WTC11 (cell line): ENCODE measurements around the gene ST8SIA3. TPM values are rescaled to one million over a fixed set of nuclear protein-coding genes. Genes with fewer than 3 reads are reported as not detected.

Source experiments
- ATAC-seq: fragments of 200-7000 bp; cut with Tn5 transposase; 2 replicates; pipeline ENCODE4 v1.10.0; 2021; ENCODE audit warnings: mild to moderate bottlenecking, moderate library complexity
- CTCF ChIA-PET: fragments of 300-600 bp; sonication (Branson Sonifier 250); formaldehyde crosslinking; loops from one replicate; lab custom pipeline; 2021; ENCODE audit warnings: antibody characterized with exemption; lab: Charles Lee
- POLR2A ChIA-PET: fragments of 350-600 bp; sonication (Branson Sonifier 250); formaldehyde crosslinking; loops from one replicate; lab custom pipeline; 2021; ENCODE audit warnings: antibody characterized with exemption; lab: Charles Lee
- DNase-seq: peaks from one replicate; pipeline ENCODE4 v3.0.0; 2021; ENCODE audit warnings: low spot score
- H3K27ac Mint-ChIP-seq: 2 replicates; pipeline ENCODE4 v1.8.0; 2021; ENCODE audit warnings: mixed read lengths
- H3K27me3 Mint-ChIP-seq: 2 replicates; pipeline ENCODE4 v1.8.0; 2021; ENCODE audit warnings: low read depth, mild to moderate bottlenecking, moderate library complexity, mixed read lengths
- H3K36me3 Mint-ChIP-seq: 2 replicates; pipeline ENCODE4 v1.8.0; 2021; ENCODE audit warnings: mixed read lengths
- H3K4me1 Mint-ChIP-seq: 2 replicates; pipeline ENCODE4 v1.8.0; 2022; ENCODE audit warnings: mixed read lengths
- H3K4me3 Mint-ChIP-seq: 2 replicates; pipeline ENCODE4 v1.8.0; 2021; ENCODE audit warnings: mild to moderate bottlenecking, moderate library complexity, mixed read lengths
- H3K9me3 Mint-ChIP-seq: 2 replicates; pipeline ENCODE4 v1.8.0; 2021; ENCODE audit warnings: mixed read lengths
- ELF4 ChIP-seq: sonication (generic); formaldehyde crosslinking; IDR thresholded peaks from 2 replicates; pipeline ENCODE4 v1.8.1; 2022; ENCODE audit warnings: low read depth, mild to moderate bottlenecking, moderate library complexity, missing genetic modification reagents
- FOXP1 ChIP-seq: sonication (generic); formaldehyde crosslinking; IDR thresholded peaks from 2 replicates; pipeline ENCODE4 v1.8.0; 2022; ENCODE audit warnings: missing genetic modification reagents, mild to moderate bottlenecking, moderate library complexity, borderline replicate concordance
- NR2C2 ChIP-seq: sonication (generic); formaldehyde crosslinking; IDR thresholded peaks from 2 replicates; pipeline ENCODE4 v1.8.0; 2022; ENCODE audit warnings: mild to moderate bottlenecking, missing genetic modification reagents
- TCF7 ChIP-seq: sonication (generic); formaldehyde crosslinking; IDR thresholded peaks from 2 replicates; pipeline ENCODE4 v1.8.0; 2022; ENCODE audit warnings: mild to moderate bottlenecking, low read depth, missing genetic modification reagents, moderate library complexity
- TP53 ChIP-seq: sonication (generic); formaldehyde crosslinking; IDR thresholded peaks from 2 replicates; pipeline ENCODE4 v1.8.1; 2023; ENCODE audit warnings: mild to moderate bottlenecking, missing genetic modification reagents
- ZBTB21 ChIP-seq: sonication (generic); formaldehyde crosslinking; IDR thresholded peaks from 2 replicates; pipeline ENCODE4 v1.8.1; 2023; ENCODE audit warnings: mild to moderate bottlenecking, missing genetic modification reagents, borderline replicate concordance
- ZNF121 ChIP-seq: sonication (generic); formaldehyde crosslinking; IDR thresholded peaks from 2 replicates; pipeline ENCODE4 v1.8.0; 2023; ENCODE audit warnings: missing genetic modification reagents
- ZNF263 ChIP-seq: sonication (generic); formaldehyde crosslinking; IDR thresholded peaks from 2 replicates; pipeline ENCODE4 v1.8.1; 2022; ENCODE audit warnings: low read depth, mild to moderate bottlenecking, moderate library complexity, missing genetic modification reagents
- total RNA-seq: library from RNA; stranded (reverse); gene quantifications from 3 replicates; pipeline ENCODE4 v1.2.3, GENCODE V29; 2021
- TF ChIP-seq, protein P1 (sequence below): fragments of 250-450 bp; sonication (Bioruptor Pico); IDR thresholded peaks from 2 replicates; pipeline ENCODE4 v1.9.0; 2021; ENCODE audit warnings: mild to moderate bottlenecking
- TF ChIP-seq, protein P2 (sequence below): fragments of 250-450 bp; sonication (Bioruptor Pico); IDR thresholded peaks from 2 replicates; pipeline ENCODE4 v1.9.0; 2021; ENCODE audit warnings: mild to moderate bottlenecking
- TF ChIP-seq, protein P3 (sequence below): sonication (generic); formaldehyde crosslinking; IDR thresholded peaks from 2 replicates; pipeline ENCODE4 v1.8.1; 2022; ENCODE audit warnings: missing genetic modification reagents, borderline replicate concordance
- TF ChIP-seq, protein P4 (sequence below): sonication (generic); formaldehyde crosslinking; conservative IDR thresholded peaks from 2 replicates; pipeline ENCODE4 v1.8.1; 2023; ENCODE audit warnings: mild to moderate bottlenecking, low read depth, missing genetic modification reagents, moderate library complexity
- TF ChIP-seq, protein P5 (sequence below): sonication (generic); formaldehyde crosslinking; IDR thresholded peaks from 2 replicates; pipeline ENCODE4 v1.8.1; 2023; ENCODE audit warnings: mild to moderate bottlenecking, missing genetic modification reagents
- TF ChIP-seq, protein P6 (sequence below): fragments of 250-450 bp; sonication (Bioruptor Pico); conservative IDR thresholded peaks from 2 replicates; pipeline ENCODE4 v1.9.0; 2021; ENCODE audit warnings: mild to moderate bottlenecking
- TF ChIP-seq, protein P7 (sequence below): fragments of 200-600 bp; IDR thresholded peaks from 2 replicates; pipeline ENCODE4 v1.8.0; 2022; ENCODE audit warnings: antibody characterized with exemption
- TF ChIP-seq, protein P8 (sequence below): sonication (generic); formaldehyde crosslinking; IDR thresholded peaks from 2 replicates; pipeline ENCODE4 v1.8.0; 2022; ENCODE audit warnings: missing genetic modification reagents

ST8SIA3 gene
- total RNA-seq, 1 experiment from 2014 or later: 2.3 TPM

DNA sequence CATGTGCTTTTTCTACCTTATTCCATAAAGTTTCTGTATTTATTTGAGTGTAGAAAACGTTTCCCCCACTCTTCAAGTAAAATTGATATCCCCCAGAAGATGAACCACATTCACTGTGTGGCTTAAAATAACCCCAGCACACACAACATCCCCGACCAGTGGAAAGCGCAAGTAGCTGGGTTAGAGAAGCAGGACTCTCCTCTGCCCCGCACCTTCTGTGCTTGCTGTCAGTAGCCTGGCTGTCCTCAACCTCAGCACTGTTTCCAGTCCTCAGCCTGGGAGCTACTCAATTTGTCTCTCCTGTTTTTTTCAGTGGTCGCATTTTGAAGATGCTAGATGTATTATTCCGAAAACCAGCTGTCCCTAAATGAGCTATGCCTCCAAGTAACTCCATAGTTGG lies 18.0 kb upstream of the ST8SIA3 start (continued):
- TF ChIP-seq, protein P1, sequence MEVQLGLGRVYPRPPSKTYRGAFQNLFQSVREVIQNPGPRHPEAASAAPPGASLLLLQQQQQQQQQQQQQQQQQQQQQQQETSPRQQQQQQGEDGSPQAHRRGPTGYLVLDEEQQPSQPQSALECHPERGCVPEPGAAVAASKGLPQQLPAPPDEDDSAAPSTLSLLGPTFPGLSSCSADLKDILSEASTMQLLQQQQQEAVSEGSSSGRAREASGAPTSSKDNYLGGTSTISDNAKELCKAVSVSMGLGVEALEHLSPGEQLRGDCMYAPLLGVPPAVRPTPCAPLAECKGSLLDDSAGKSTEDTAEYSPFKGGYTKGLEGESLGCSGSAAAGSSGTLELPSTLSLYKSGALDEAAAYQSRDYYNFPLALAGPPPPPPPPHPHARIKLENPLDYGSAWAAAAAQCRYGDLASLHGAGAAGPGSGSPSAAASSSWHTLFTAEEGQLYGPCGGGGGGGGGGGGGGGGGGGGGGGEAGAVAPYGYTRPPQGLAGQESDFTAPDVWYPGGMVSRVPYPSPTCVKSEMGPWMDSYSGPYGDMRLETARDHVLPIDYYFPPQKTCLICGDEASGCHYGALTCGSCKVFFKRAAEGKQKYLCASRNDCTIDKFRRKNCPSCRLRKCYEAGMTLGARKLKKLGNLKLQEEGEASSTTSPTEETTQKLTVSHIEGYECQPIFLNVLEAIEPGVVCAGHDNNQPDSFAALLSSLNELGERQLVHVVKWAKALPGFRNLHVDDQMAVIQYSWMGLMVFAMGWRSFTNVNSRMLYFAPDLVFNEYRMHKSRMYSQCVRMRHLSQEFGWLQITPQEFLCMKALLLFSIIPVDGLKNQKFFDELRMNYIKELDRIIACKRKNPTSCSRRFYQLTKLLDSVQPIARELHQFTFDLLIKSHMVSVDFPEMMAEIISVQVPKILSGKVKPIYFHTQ (CRISPR knock-in tag): no peak
- TF ChIP-seq ZNF263 (CRISPR knock-in tag) (no peak), ZNF121 (no peak), TCF7 (CRISPR knock-in tag) (no peak), NR2C2 (CRISPR knock-in tag) (no peak), TP53 (CRISPR knock-in tag) (no peak), ZBTB21 (CRISPR knock-in tag) (no peak)
- TF ChIP-seq, protein P2, sequence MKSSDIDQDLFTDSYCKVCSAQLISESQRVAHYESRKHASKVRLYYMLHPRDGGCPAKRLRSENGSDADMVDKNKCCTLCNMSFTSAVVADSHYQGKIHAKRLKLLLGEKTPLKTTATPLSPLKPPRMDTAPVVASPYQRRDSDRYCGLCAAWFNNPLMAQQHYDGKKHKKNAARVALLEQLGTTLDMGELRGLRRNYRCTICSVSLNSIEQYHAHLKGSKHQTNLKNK: no peak
- TF ChIP-seq, protein P3, sequence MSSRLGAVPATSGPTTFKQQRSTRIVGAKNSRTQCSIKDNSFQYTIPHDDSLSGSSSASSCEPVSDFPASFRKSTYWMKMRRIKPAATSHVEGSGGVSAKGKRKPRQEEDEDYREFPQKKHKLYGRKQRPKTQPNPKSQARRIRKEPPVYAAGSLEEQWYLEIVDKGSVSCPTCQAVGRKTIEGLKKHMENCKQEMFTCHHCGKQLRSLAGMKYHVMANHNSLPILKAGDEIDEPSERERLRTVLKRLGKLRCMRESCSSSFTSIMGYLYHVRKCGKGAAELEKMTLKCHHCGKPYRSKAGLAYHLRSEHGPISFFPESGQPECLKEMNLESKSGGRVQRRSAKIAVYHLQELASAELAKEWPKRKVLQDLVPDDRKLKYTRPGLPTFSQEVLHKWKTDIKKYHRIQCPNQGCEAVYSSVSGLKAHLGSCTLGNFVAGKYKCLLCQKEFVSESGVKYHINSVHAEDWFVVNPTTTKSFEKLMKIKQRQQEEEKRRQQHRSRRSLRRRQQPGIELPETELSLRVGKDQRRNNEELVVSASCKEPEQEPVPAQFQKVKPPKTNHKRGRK (CRISPR knock-in tag): no peak
- TF ChIP-seq, protein P4, sequence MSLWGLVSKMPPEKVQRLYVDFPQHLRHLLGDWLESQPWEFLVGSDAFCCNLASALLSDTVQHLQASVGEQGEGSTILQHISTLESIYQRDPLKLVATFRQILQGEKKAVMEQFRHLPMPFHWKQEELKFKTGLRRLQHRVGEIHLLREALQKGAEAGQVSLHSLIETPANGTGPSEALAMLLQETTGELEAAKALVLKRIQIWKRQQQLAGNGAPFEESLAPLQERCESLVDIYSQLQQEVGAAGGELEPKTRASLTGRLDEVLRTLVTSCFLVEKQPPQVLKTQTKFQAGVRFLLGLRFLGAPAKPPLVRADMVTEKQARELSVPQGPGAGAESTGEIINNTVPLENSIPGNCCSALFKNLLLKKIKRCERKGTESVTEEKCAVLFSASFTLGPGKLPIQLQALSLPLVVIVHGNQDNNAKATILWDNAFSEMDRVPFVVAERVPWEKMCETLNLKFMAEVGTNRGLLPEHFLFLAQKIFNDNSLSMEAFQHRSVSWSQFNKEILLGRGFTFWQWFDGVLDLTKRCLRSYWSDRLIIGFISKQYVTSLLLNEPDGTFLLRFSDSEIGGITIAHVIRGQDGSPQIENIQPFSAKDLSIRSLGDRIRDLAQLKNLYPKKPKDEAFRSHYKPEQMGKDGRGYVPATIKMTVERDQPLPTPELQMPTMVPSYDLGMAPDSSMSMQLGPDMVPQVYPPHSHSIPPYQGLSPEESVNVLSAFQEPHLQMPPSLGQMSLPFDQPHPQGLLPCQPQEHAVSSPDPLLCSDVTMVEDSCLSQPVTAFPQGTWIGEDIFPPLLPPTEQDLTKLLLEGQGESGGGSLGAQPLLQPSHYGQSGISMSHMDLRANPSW: no peak
- TF ChIP-seq, all 79 proteins: peak for 0

DNA sequence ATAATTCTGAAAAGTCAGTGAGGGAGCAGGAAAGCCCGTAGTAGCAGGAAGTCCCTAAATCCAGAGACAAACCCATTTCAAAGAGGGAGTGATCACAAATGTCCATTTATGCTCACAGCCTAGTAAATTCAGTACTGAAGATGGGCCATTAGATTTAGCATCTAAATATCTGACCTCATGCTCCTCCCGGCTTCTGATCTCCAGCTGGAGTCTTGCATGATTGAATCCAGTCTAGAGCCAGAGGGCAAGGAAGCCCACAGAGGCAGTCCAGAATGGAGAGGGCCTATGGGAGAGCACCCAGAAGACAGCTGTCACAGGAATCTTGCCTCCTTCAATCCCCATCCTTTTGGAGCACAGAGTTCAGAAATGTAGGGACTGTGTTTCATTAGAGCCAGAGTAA lies 16.0 kb upstream of the ST8SIA3 start:
- POLR2A ChIA-PET: no interaction called here
- Mint-ChIP-seq H3K36me3 (no peaks in the 10 kb centered on the region), H3K9me3 (no peaks in the 10 kb centered on the region), H3K4me3 (no peak overlapping the region), H3K4me1 (peaks cover 12% of the 10 kb centered on the region), H3K27me3 (no peaks in the 10 kb centered on the region; the same call in 1 of the 2 replicates), H3K27ac (no peak overlapping the region)
- ATAC-seq (no peak), DNase-seq (no peak)
- CTCF ChIA-PET: no interaction called here
- TF ChIP-seq, protein P5, sequence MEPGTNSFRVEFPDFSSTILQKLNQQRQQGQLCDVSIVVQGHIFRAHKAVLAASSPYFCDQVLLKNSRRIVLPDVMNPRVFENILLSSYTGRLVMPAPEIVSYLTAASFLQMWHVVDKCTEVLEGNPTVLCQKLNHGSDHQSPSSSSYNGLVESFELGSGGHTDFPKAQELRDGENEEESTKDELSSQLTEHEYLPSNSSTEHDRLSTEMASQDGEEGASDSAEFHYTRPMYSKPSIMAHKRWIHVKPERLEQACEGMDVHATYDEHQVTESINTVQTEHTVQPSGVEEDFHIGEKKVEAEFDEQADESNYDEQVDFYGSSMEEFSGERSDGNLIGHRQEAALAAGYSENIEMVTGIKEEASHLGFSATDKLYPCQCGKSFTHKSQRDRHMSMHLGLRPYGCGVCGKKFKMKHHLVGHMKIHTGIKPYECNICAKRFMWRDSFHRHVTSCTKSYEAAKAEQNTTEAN (CRISPR knock-in tag): no peak
- no peak for TF ChIP-seq FOXP1
- TF ChIP-seq, protein P2: no peak
- TF ChIP-seq, protein P6, sequence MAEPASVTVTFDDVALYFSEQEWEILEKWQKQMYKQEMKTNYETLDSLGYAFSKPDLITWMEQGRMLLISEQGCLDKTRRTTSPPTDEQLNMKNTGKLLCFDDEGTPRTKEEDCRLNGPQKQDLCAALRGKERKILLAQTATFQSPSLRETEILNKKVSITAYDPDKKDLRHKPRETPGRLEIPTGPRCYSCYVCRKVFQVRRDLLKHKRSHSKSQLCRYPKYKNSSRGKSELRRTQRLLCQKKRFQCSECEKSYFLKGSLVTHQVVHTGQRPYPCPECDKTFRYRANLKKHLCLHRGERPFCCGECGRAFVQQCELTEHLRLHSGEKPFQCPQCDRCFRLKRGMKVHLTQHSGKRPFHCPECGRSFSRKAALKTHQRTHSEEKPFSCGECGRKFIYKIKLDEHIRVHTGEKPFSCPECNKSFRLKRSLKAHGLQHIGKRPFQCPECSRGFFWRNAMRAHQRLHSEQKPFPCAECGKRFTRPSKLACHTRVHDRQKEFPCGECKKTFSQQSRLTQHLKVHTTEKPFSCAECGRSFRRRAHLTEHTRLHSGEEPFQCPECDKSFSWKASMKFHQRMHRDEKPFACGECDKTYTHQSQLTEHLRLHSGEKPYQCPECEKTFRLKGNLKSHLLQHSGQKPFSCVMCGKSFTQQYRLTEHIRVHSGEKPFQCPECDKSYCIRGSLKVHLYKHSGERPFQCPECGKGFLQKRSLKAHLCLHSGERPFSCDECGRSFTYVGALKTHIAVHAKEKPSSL: no peak
- TF ChIP-seq, protein P7, sequence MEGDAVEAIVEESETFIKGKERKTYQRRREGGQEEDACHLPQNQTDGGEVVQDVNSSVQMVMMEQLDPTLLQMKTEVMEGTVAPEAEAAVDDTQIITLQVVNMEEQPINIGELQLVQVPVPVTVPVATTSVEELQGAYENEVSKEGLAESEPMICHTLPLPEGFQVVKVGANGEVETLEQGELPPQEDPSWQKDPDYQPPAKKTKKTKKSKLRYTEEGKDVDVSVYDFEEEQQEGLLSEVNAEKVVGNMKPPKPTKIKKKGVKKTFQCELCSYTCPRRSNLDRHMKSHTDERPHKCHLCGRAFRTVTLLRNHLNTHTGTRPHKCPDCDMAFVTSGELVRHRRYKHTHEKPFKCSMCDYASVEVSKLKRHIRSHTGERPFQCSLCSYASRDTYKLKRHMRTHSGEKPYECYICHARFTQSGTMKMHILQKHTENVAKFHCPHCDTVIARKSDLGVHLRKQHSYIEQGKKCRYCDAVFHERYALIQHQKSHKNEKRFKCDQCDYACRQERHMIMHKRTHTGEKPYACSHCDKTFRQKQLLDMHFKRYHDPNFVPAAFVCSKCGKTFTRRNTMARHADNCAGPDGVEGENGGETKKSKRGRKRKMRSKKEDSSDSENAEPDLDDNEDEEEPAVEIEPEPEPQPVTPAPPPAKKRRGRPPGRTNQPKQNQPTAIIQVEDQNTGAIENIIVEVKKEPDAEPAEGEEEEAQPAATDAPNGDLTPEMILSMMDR: no peak
- TF ChIP-seq, protein P8, sequence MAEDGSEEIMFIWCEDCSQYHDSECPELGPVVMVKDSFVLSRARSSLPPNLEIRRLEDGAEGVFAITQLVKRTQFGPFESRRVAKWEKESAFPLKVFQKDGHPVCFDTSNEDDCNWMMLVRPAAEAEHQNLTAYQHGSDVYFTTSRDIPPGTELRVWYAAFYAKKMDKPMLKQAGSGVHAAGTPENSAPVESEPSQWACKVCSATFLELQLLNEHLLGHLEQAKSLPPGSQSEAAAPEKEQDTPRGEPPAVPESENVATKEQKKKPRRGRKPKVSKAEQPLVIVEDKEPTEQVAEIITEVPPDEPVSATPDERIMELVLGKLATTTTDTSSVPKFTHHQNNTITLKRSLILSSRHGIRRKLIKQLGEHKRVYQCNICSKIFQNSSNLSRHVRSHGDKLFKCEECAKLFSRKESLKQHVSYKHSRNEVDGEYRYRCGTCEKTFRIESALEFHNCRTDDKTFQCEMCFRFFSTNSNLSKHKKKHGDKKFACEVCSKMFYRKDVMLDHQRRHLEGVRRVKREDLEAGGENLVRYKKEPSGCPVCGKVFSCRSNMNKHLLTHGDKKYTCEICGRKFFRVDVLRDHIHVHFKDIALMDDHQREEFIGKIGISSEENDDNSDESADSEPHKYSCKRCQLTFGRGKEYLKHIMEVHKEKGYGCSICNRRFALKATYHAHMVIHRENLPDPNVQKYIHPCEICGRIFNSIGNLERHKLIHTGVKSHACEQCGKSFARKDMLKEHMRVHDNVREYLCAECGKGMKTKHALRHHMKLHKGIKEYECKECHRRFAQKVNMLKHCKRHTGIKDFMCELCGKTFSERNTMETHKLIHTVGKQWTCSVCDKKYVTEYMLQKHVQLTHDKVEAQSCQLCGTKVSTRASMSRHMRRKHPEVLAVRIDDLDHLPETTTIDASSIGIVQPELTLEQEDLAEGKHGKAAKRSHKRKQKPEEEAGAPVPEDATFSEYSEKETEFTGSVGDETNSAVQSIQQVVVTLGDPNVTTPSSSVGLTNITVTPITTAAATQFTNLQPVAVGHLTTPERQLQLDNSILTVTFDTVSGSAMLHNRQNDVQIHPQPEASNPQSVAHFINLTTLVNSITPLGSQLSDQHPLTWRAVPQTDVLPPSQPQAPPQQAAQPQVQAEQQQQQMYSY (CRISPR knock-in tag): no peak
- TF ChIP-seq ELF4 (CRISPR knock-in tag): no peak
